ENCODE data around the gene SMYD3. TPM values are rescaled to one million over a fixed set of nuclear protein-coding genes. Genes with fewer than 3 reads are reported as not detected.

Gene SMYD3
- total and polyA plus RNA-seq, 10 of the 15 experiments (the other 5 are each of a cell fraction or from before 2014, with no cell fraction given), result 18.3 to 54.0 (median 24.8) TPM

GRCh38 chr1:246145900-246146299, 361.2 kb downstream of the SMYD3 start:
- no peaks in the 10 kb centered on the region for H4K20me1 ChIP-seq (ENCODE audit: control insufficient read depth, insufficient read depth)
- SMC1A ChIA-PET (ENCODE audit: uncharacterized antibody, unreplicated experiment), result interaction anchor here (0.8 to 1.4 kb wide), 3 partner anchors 10 to 116 kb away, joined by 3 to 4 read pairs (median 4); no protein-coding TSS in a partner anchor
- no peak for FAIRE-seq

More at GRCh38 chr1:246145900-246146299, 361.2 kb downstream of the SMYD3 start:
- TF ChIP-seq GATAD2B (conservative IDR thresholded peaks at IDR 0.05; ENCODE audit: low read depth), result no peak
- no peak for TF ChIP-seq CHD1 (IDR thresholded peaks at IDR 0.05; ENCODE audit: low read depth, low read length)
- no peak for TF ChIP-seq ZBTB40 (IDR thresholded peaks at IDR 0.05; ENCODE audit: borderline replicate concordance)
- no peak for TF ChIP-seq EGR1 (IDR thresholded peaks at IDR 0.05; ENCODE audit: borderline replicate concordance in 1 of 2, low read depth in 2 of 2, low read length in 2 of 2)
- no peak for TF ChIP-seq KAT2A (conservative IDR thresholded peaks at IDR 0.05; ENCODE audit: control insufficient read depth, low read depth, low read length)
- no peak for TF ChIP-seq ZNF622 (IDR thresholded peaks at IDR 0.05)
- no peak for TF ChIP-seq POLR2A (IDR thresholded peaks at IDR 0.05; ENCODE audit: low read depth, low read length)
- TF ChIP-seq ESRRA (IDR thresholded peaks at IDR 0.05; ENCODE audit: low read length), result no peak
- no peak for TF ChIP-seq IRF3 (IDR thresholded peaks at IDR 0.05)
- no peak for TF ChIP-seq GABPA (IDR thresholded peaks at IDR 0.05; ENCODE audit: low read depth)
- no peak for TF ChIP-seq BMI1 (IDR thresholded peaks at IDR 0.05; ENCODE audit: borderline replicate concordance)
- no peak for TF ChIP-seq SREBF2 (IDR thresholded peaks at IDR 0.05; ENCODE audit: low read length)
- WGBS (ENCODE audit: insufficient coverage, insufficient replicate concordance, low lambda C conversion rate, missing lambda C conversion rate), result 97% methylated on average over 4 of the region's 4 CpGs
- Histone ChIP-seq H3K9me3 (replicated peaks; ENCODE audit: control insufficient read depth, insufficient read depth, low read length) (peaks cover 3% of the 10 kb centered on the region; the same call in 1 of the 3 replicates), H3K27me3 (replicated peaks in 1 of 2; ENCODE audit: control insufficient read depth in 2 of 2, insufficient read depth in 2 of 2, low read length in 1 of 2) (no peaks in the 10 kb centered on the region), H3K4me3 (no peak overlapping the region), H3K4me2 (ENCODE audit: control insufficient read depth, insufficient read depth) (no peak overlapping the region), H3K27ac (ENCODE audit: control insufficient read depth, insufficient read depth) (no peak overlapping the region), H3K9ac (ENCODE audit: control insufficient read depth, insufficient read depth, low read length) (no peak overlapping the region), H3K36me3 (ENCODE audit: control insufficient read depth in 2 of 2, insufficient read depth in 2 of 2, low read length in 1 of 2) (no peaks in the 10 kb centered on the region), H2AFZ (ENCODE audit: control insufficient read depth, low read depth, low read length) (no peak overlapping the region), H3K79me2 (ENCODE audit: control insufficient read depth, insufficient read depth, low read length) (no peaks in the 10 kb centered on the region), H3K4me1 (ENCODE audit: control insufficient read depth, insufficient read depth, low read length) (no peaks in the 10 kb centered on the region)
- ATAC-seq (no peak), DNase-seq (ENCODE audit: low read depth, low spot score) (no peak)
- in situ Hi-C loops (cut with MboI) (no loop called here), intact Hi-C loops (cut with micrococcal nuclease; ENCODE audit: unreplicated experiment) (no loop called here)
- ChIA-PET RAD21 (ENCODE audit: unreplicated experiment) (no interaction called here), POLR2A (interaction anchor here (1.0 to 1.4 kb wide), 2 partner anchors 10 to 16 kb away, joined by 3 read pairs; no protein-coding TSS in a partner anchor), CTCF (interaction anchor here (1.0 to 1.7 kb wide), 3 partner anchors 10 to 15 kb away, joined by 3 to 4 read pairs (median 4); no protein-coding TSS in a partner anchor)
- BruUV-seq (replicated peaks), result no TSS peak
